CD4-positive, alpha-beta T cell treated with Interleukin-4 for 1 hour (primary cell): ENCODE data around the gene FRZB.
"Not testable (repeated sequence)": the region's sequence is repeated elsewhere in the genome, so short reads cannot be mapped to it uniquely, and the experiment has no call there.

ENCODE experiments used
- DNase-seq, 2 donors: peaks; one replicate each; pipeline ENCODE4 v3.0.0-alpha.2; 2020 to 2022

Gene FRZB, protein sequence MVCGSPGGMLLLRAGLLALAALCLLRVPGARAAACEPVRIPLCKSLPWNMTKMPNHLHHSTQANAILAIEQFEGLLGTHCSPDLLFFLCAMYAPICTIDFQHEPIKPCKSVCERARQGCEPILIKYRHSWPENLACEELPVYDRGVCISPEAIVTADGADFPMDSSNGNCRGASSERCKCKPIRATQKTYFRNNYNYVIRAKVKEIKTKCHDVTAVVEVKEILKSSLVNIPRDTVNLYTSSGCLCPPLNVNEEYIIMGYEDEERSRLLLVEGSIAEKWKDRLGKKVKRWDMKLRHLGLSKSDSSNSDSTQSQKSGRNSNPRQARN

DNA sequence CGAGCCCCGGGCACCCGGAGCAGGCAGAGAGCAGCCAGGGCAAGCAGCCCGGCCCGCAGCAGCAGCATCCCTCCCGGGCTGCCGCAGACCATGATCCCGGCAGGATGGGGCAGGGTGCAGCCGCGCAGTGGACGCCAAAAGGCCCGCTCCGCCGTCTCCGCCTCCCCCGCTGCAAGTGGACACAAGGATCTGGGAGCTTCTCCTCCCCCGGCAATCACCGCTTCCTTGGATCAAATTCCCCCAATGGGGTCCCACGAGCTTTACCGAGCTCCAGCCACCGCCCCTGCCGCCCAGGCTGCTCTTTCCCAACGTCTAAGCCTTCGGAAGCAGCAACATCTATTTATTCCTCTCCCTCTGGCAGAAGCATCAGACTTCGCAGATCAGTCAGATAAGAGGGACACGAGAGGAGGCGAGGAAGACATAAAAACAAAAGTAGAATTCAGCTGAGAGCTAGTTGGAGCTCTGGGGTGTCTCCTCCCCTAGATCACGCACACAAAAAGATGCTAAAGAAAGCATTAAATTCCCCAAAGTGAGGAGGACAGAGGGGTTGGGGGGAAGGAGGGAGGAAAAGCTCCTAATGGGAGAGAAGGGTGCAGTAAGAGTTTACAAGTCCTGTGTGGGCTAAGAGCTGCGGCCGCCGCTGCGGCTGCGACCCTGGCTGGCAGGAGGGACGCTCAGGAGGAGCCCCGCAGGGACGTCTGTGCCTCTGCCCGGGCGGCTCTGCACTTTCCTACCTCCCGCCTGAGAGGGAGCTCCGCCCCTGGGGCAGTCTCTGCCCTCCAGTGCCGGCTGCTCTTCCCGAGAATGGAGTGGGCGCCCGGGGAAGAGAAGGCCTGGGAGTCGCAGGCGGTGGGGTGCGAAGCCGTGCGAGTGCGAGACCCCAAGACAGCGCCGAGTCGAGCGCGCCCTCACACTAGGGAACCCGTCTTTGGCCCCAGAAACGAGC lies at the start of gene FRZB:
Gene FRZB, minus strand, starts transcription at position 177 of the 946 bp plus-strand sequence. Its CDS starts 85 bp downstream, at position 92.
- DNase-seq, result no peak

DNA sequence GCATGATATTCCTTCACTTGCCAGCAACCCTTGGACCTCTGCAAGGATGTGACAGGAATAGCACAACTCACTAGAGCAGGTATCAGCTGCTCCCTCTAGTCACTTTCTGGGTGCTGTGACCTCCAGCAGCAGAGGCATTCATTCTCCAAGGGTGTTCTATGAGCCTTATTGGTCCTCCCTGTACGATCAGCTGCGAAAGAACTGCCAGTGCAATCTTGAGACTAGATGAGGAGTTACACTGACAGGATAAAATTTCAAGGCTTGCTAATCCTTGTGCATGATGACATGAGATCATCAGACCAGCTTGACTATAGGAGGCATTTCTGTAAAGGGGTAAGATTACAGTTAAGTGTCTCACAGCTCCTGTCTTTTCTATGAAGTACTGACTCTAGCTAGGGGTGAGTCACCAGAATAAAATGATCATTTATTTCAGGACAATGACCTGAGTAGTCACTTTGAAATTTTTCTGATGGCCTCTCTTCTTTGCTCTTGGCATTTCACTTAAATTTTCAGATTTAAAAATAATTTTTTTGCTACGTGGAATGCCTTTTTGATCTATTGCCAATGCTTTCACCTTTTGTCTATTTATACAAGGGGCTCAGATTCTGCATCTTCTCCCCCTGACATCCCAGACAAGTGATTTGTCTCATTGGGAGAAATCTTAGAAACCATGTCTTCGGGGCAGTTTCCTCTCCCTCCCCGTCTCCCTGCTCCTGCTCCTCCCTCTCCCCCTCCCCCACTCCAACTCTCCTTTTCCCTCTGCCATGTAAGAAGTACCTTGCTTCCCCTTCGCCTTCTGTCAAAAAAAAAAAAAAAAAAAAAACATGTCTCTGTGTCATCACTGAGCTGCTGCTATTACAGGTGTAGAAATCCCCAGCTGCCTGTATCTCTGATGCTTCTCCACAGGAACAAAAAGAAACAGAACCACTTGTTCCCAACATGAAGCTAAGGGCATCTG lies 49.2 kb upstream of the FRZB start:
- no peak for DNase-seq

DNA sequence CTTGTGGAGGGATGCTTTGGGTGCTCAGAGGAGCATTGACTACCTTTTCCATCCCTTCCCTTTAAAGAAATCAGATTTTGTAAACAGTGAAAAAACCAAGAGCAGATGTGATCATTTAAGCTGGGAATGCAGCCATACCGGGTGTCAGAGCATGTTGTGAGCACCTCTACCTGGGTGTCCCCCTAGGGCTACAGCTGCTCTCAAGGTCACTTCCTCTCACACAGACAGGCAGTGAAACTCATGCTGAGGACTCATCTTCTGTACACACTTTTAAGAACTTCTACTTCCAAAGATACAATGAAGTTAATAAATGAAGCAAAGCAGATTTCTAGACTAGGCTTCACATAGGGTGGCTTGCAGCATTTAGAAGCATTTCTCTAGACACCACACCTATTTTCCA lies 48.4 kb upstream of the FRZB start:
- no peak for DNase-seq

DNA sequence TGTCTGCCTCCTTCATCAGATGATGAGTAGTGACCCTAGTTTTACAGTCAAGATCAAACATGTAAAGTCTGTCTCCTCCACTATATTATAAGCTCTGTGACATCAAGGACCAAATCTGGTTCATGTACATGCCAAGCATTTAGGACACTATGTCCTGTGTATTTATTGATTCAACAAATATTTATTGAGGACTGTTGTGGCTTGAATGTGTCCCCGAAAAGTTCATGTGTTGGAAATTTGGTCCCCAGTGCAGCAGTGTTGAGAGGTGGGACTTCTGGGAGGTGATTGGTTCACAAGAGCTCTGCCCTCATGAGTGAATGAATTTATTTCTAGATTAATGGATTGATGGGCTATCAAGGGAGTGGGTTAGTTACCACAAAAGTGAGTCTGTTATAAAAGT lies 46.6 kb upstream of the FRZB start:
- DNase-seq, result no peak

DNA sequence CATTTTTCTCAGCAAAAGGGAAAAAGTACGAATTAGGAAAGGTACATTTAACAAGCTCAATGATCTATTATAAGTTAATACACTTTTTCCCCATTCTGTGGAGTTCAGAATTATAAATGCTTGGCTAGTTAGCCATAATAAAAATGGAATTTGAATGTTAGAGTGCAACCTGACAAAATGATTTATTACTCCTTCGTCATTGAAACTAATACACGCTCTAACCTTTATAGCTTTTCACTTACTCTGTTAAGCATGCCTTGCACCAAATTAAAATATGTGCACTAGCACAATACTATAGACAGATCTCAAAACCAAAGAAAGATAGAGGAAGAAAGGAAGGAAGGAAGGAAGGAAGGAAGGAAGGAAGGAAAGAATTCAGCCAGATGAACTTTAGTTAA lies 46.1 kb upstream of the FRZB start:
- no peak for DNase-seq

DNA sequence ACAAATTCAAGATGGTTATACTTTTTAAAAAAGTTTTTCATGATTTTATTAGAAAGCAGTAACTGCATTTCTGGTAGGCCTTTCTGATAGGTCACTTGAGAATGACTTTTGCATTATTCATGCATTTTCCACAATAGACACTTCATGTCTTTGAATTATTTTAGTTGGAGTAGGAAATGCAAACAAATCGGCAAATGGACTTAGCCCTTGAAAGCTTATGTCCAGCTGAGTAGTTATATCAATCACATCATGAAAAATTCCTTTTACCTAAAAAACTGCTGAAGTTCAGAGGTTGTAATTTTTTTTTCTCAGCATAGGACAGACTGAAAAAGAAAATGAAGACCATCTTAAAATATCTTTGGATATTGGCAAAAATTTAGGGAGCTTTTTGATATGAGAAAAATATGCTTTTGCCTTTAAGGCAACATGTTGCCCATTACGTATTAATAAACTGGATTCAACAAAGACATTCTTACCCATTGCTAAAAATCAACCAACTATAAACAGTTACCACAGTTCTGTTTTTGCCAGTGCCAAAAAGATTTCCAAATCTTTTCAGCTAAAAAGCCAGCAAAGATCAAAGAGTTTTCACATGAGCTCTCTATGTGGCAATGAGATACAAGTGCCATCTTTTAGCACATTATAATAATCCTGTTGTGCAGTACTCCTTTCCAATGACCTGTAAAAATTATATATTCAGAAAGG lies 45.5 kb upstream of the FRZB start:
- DNase-seq, result no peak

DNA sequence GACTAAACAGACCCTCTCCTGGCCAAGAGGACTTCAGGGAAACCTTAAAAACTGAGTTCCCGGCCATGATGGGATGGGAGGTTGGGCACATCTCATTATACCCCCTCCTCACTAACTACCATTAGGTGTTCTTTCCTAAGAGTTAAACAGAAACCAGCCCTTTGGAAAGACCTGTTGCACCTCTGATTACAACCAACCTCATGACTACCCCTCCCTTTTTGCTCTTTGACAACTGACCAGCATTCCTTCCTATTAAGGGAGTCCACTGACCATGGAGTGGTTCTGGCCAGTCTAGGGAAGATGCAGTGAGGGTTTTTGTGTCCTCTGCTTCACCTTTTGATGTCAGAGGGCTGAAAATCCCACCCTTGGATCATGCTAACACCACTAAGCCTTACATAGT lies 44.5 kb upstream of the FRZB start:
- no peak for DNase-seq

DNA sequence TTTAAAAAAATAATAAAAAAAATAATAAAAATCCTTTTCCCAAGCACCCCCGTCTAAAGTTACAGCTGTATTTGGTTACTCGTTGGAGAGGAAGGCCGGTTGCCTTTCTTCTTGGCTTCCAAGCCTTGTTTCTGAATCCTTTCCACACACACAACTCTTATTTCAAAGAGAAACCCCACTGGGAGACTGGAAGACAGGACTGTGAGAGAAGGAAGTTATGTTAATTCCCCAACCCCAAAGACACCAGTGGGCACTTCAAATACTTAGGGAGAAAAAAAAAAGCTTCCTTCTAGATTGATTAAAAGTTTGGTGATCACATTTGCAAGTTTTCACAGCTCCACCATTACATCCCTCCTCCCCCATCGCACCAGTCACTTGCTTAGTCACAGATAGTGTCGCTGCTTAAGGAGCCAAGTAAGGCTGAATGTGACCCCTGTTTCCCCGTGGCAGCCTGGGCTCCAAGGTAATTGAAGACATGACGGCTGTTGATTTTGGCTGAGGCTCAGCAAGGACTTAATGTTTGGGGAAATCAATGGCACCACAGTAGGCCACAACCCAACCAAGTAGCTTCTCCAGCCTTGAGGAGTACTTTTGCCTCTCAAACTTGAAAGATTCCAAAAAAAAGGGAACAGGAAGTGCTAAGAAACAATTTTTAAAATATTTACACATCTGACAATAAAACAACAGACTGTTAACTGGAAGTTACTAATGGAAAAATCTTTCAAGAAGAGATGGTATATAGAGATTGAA lies 40.8 kb upstream of the FRZB start:
- DNase-seq, result no peak

DNA sequence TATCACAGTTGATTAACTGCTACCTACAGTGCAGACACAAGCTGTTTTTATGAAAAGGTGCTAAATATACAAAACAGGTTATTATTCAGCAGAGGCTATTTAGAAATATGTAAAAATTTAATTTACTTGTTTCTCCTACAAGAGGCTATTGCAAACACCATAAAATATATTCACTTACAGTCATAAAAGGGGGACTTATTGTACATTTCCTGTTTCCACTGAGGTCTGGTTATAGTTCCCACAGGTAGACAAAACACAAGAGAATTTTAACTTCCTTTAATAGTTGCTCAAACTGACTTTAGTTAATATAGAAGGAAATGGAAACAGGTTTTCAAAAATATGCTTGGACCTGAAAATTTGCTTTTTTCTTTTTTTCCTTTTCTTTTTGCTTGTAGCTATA lies 40.0 kb upstream of the FRZB start:
- DNase-seq, result no peak

DNA sequence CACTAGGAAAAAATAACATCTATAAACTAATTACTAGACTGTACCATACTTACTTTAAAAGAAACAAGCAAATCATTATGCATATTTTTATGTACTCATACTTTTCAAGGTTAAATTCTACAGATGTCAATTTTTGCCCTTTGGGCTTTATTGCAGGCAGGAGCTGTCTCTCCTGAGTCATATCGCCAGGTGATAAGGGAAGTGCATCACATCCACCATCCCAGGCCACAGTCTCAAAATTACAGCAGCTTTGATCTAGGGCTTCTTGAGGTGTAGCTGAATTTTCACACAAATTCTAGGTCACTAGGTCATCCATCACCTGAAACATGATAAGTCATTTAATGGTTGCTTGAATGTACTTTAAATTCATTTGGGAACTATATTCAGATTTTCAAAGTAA lies 38.4 kb upstream of the FRZB start:
- DNase-seq, result no peak

DNA sequence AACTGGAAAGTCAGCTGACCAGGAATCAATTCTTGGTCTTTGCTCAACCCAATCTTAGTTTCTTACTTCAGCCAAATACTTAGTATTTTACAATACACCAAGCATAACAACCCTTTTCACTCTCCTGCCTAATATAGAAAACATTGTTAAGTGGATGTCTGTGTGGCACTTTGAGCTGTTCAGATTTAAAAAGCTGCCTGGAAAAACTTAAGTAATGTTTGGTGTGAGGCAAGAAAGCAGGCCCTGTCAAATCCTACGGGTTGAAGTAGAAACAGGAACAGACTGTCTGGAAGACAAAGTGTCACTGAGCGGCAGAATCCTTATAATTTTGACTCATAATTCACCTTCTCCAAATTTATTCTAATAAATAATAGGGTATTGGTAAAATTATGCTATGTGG lies 37.1 kb upstream of the FRZB start:
- no peak for DNase-seq

DNA sequence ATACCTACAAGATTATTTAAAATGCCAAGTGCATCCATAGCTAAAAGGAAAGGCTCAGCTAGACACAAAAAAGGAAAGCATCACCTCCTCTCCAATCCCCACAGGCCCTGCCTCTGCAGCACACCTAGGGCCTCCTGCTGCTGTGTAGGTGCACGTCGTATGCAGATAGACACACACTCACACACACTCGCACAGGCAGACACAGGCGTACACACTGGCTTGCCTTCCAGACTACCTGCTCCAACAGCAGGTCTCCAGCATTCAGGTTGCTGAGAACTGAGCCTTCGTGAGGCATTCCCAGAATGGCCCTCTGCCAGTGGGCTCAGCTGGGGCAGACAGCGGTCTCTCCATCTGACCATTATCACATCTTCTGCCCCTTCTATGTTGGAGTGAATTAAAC lies 35.3 kb upstream of the FRZB start:
- DNase-seq, result no peak

DNA sequence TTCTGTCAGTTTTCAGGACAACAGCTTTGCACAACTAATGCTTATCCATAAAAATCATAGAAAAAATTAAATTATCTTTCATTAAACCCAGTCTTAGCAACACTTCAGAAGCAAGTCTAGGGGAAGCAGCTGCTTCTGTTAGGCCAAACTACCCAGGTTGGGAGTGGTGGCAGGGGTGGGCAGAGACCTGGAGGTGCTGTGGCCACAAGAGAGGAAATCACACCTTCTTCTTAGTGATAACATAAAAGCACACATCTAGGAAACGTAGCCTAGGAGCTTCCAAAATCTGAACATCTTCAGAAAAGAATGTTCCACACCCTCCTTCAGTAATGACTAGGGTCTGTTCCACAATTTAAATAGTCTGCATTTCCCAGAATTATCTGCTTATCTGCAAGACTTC lies 32.3 kb upstream of the FRZB start:
- no peak for DNase-seq

DNA sequence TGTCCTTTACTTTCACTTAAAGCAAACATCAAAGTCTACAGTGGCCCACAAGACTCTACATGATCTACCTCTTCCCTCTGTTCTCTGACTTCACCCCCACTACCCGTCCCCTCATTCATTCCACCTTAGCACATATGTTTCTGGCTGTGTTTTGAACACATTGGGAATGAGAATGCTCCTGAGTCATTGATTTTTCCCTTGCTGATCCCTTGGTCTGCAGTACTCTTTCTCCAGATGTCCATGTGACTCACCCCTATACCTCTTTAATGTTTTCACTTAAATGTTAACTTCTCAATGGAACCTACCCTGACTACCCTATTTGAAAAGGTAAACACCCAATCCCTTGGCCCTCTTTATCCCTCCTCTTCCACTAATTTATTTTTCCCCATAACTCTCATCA lies 30.7 kb upstream of the FRZB start:
- DNase-seq, result no peak

DNA sequence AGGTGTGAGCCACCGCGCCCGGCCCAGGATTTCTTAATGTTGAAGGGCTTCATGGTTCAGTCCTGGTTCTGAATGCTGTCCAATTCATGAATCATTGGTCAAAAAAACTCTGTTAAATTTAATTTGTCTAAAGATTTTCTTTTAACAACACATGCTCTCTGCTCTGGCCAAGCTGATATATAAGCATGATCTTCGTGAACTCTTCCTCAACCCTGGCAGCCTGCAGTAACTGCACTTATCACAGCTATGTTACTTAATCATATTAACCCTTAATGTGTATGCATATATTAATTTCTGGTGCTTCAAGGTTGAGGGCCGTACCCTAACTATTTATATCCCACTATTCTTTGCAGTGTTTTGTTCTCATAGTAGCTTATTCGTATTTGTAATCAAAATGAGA lies 29.4 kb upstream of the FRZB start:
- no peak for DNase-seq

DNA sequence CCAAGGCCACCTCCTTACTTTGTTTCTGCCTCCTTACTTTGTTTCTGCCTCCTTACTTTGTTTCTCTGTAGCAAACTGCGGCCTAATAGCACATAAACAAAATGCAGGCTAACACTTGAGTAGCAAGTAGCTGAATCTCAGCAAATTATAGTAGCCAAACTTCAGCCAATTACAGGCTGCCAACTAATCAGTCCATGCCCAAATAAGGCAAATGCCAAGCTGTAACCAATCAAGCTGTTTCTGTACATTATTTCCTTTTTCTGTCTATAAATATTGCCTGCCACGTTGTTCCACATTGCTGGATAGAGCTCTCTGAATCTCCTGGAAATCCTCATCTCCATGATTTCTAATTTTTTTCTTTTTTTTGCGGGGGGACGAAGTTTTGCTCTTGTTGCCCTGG lies 28.7 kb upstream of the FRZB start:
- no peak for DNase-seq

DNA sequence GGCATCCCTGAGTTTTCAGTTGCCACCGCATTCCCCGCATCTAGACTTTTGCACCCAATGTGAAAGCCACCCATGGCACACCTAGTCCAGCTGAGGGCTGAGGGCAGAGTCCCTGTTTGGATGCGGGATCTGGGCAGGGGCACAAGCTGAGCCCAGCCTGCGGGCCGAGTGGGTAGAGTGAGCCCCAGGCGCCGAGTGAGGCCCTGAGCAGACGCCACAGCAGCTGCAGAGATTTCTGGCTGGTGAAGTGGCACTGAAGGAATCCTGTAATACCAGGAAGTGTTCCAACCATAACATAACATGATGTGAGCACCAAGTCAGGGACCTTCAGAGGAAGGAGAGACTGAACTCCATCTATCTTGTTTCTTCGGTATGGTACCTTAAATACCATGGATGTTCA lies 27.7 kb upstream of the FRZB start:
- no peak for DNase-seq

DNA sequence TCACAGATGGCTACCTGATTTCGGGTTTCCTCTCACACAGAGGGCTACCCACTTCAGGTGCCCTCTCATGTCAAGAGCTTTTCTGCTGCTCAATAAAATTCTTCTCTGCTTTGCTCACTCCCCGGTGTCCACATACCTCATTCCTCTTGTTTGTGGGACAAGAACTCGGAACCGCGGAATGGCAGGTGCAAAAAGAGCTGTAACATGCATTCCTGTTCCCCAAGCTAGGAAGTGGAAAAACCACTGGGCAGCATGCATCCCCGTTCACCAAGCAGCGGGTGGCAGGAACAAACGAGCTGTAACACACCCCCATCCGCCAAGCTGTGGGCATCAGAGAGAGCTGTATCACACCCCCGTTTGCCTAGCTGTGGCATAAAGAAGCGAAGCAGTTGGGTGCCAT lies 27.2 kb upstream of the FRZB start:
- no peak for DNase-seq

DNA sequence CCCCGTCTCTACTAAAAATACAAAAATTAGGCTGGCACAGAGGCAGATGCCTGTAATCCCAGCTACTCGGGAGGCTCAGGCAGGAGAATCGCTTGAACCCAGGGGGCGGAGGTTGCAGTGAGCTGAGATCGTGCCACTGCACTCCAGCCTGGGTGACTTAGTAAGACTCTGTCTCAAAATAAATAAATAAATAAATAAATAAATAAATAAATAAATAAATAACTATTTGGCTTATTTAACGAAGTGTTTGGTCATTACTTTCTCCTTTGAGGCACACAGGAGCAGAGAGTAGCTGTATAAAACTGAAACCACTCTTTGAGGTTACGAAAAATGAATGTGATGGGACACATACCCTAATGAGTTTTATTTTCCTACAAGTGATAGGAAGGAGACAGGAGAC lies 26.6 kb upstream of the FRZB start:
- DNase-seq, result not testable (repeated sequence)

DNA sequence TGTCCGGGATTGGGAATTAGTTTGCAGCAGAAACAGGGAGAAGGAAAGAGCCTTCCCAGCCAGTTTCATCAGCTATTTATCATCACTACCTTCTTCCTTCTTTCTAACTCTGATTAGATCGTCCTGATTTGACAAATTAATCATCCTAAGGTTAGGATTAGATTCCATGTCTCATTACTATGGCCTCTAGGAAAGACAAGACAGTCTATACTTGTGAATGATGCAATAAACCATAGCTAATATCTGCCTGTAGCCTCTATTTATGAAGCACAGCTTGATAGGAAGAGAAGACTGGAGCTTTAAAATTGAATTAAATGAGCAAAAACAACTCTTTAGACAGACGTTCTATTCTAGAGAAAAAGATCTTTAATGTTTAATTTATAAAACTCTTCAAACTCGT lies 25.2 kb upstream of the FRZB start:
- no peak for DNase-seq

DNA sequence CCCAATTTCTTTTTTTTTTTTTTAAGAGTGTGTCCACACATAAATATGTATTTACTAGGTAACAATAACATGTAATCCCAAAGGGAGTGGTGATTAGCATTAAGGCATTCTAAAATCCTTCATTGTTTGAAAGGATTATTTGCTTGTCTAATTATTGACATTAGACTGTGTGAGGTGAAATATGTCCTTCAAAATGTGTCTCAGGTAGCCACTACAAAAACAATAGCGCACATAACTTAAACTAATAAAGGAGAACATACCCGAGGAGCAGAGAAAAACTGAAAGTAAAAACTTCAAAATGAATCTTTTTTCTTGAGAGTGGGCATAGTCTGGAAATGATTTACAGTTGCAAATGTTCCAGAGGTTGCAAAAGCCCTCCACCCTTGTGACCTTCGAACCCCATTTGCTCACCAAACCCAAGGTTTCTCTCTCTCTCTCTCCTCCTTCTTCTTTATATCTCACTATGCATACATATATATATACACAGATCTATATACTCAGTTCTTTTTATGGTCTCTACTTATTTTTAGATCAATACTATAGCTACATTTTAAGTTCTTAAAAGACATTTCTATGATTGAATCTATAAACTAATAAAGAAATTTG lies 24.4 kb upstream of the FRZB start:
- DNase-seq, result no peak
